OCI-LY3 (cell line): ENCODE data around the gene HOOK1.
"Not testable (repeated sequence)": the region's sequence is repeated elsewhere in the genome, so short reads cannot be mapped to it uniquely, and the experiment has no call there.

Experiments
- H2AFZ ChIP-seq: fragments of 200-600, 300-600 bp; shearing (Covaris generic); 2 replicates; pipeline ENCODE4 v1.6.0; 2014; ENCODE audit warnings: antibody characterized with exemption, low read depth, low read length
- H3K27ac ChIP-seq: fragments of 200-600, 300-600 bp; sonication (generic); 2 replicates; pipeline ENCODE4 v1.5.1; 2014; ENCODE audit warnings: mild to moderate bottlenecking, low read length, moderate library complexity, mixed read lengths
- H3K27me3 ChIP-seq: fragments of 200-600, 300-600 bp; sonication (generic); 2 replicates; pipeline ENCODE4 v1.6.1; 2014; ENCODE audit warnings: low read depth, low read length, mixed read lengths
- H3K36me3 ChIP-seq: fragments of 200-600, 300-600 bp; sonication (generic); replicated peaks from 2 replicates; pipeline ENCODE3; 2014; ENCODE audit warnings: low read depth, low read length, mixed read lengths
- H3K4me1 ChIP-seq: fragments of 300-600, 200-600 bp; sonication (generic); 2 replicates; pipeline ENCODE4 v1.6.1; 2014; ENCODE audit warnings: low read length, mixed read lengths
- H3K4me2 ChIP-seq: fragments of 200-600, 300-600 bp; sonication (generic); 2 replicates; pipeline ENCODE4 v1.6.1; 2014; ENCODE audit warnings: low read length, mixed read lengths
- H3K4me3 ChIP-seq: fragments of 300-600, 200-600 bp; sonication (generic); 2 replicates; pipeline ENCODE4 v1.5.1; 2014; ENCODE audit warnings: antibody characterized with exemption, mild to moderate bottlenecking, low read length, moderate library complexity
- H3K79me2 ChIP-seq: fragments of 300-600, 200-600 bp; shearing (Covaris generic); 2 replicates; pipeline ENCODE4 v1.6.1; 2014; ENCODE audit warnings: mild to moderate bottlenecking, low read length, mixed read lengths
- H3K9ac ChIP-seq: fragments of 300-600, 200-600 bp; shearing (Covaris generic); 2 replicates; pipeline ENCODE4 v1.6.0; 2014; ENCODE audit warnings: mild to moderate bottlenecking, low read length, moderate library complexity
- H3K9me3 ChIP-seq: fragments of 200-600, 300-600 bp; shearing (Covaris generic); 2 replicates; pipeline ENCODE4 v1.6.1; 2014; ENCODE audit warnings: low read length, mixed read lengths; ENCODE audit not compliant: insufficient read depth
- H4K20me1 ChIP-seq: fragments of 200-600, 300-600 bp; sonication (generic); 2 replicates; pipeline ENCODE4 v1.6.1; 2016; ENCODE audit warnings: low read length, mixed read lengths; ENCODE audit not compliant: insufficient read depth
- CTCF ChIP-seq: fragments of 200-600, 300-600 bp; sonication (generic); IDR thresholded peaks from 2 replicates; pipeline ENCODE4 v1.5.1; 2014; ENCODE audit warnings: antibody characterized with exemption, low read length, low read depth
- EZH2phosphoT487 ChIP-seq: fragments of 200-600 bp; shearing (Covaris generic); IDR thresholded peaks from 2 replicates; pipeline ENCODE4 v1.6.1; 2018; ENCODE audit warnings: antibody characterized with exemption, mixed run types, low read depth

The HOOK1 gene

GRCh38 chr1:59906931-59907330 lies 92.2 kb downstream of the HOOK1 start:
- H3K9me3 ChIP-seq = no peaks in the 10 kb centered on the region
- H3K4me3 ChIP-seq = no peak overlapping the region
- H3K9ac ChIP-seq = no peak overlapping the region
- H3K36me3 ChIP-seq = no peaks in the 10 kb centered on the region
- H3K27ac ChIP-seq = no peak overlapping the region
- TF ChIP-seq EZH2phosphoT487 (no peak), CTCF (no peak)
- no peak overlapping the region for H3K4me2 ChIP-seq
- no peaks in the 10 kb centered on the region for H4K20me1 ChIP-seq
- no peak overlapping the region for H2AFZ ChIP-seq
- H3K4me1 ChIP-seq = peaks cover 3% of the 10 kb centered on the region; the same call in 1 of the 2 replicates
- no peaks in the 10 kb centered on the region for H3K27me3 ChIP-seq
- H3K79me2 ChIP-seq = no peaks in the 10 kb centered on the region

- H4K20me1 ChIP-seq = no peaks in the 10 kb centered on the region
- no peak overlapping the region for H3K4me2 ChIP-seq
- TF ChIP-seq EZH2phosphoT487 (no peak), CTCF (no peak)
- no peaks in the 10 kb centered on the region for H3K9me3 ChIP-seq
- H3K27ac ChIP-seq = no peak overlapping the region
- H3K9ac ChIP-seq = no peak overlapping the region
- H3K27me3 ChIP-seq = no peaks in the 10 kb centered on the region
- no peaks in the 10 kb centered on the region for H3K79me2 ChIP-seq
- H2AFZ ChIP-seq = no peak overlapping the region
- peaks cover under 1% of the 10 kb centered on the region; the same call in 1 of the 2 replicates for H3K4me1 ChIP-seq
- no peaks in the 10 kb centered on the region for H3K36me3 ChIP-seq
- no peak overlapping the region for H3K4me3 ChIP-seq
Observed at GRCh38 chr1:59908084-59908483, 93.3 kb downstream of the HOOK1 start.

GRCh38 chr1:59908682-59909081 lies 93.9 kb downstream of the HOOK1 start:
- no peak for TF ChIP-seq EZH2phosphoT487
- TF ChIP-seq CTCF = no peak
- H3K27ac ChIP-seq = no peak overlapping the region
- no peaks in the 10 kb centered on the region for H3K9me3 ChIP-seq

GRCh38 chr1:59914791-59915286 lies 100.1 kb downstream of the HOOK1 start:
- not testable (repeated sequence) for H3K79me2 ChIP-seq, H3K36me3 ChIP-seq, H3K4me3 ChIP-seq, H2AFZ ChIP-seq, H3K27me3 ChIP-seq, H3K9ac ChIP-seq, H3K27ac ChIP-seq, H3K4me1 ChIP-seq, H3K9me3 ChIP-seq, H3K4me2 ChIP-seq, H4K20me1 ChIP-seq

More at GRCh38 chr1:59908682-59909081, 93.9 kb downstream of the HOOK1 start:
- H3K79me2 ChIP-seq = no peaks in the 10 kb centered on the region
- H3K4me3 ChIP-seq = no peak overlapping the region
- no peaks in the 10 kb centered on the region for H3K27me3 ChIP-seq
- no peak overlapping the region for H3K9ac ChIP-seq
- no peaks in the 10 kb centered on the region for H3K4me1 ChIP-seq
- no peaks in the 10 kb centered on the region for H3K36me3 ChIP-seq
- no peak overlapping the region for H2AFZ ChIP-seq
- no peaks in the 10 kb centered on the region for H4K20me1 ChIP-seq
- H3K4me2 ChIP-seq = no peak overlapping the region

GRCh38 chr1:59915516-59915915 lies 100.8 kb downstream of the HOOK1 start:
- no peak overlapping the region for H3K4me3 ChIP-seq
- H3K9ac ChIP-seq = no peak overlapping the region
- H3K27me3 ChIP-seq = no peaks in the 10 kb centered on the region
- no peak for TF ChIP-seq CTCF
- no peak for TF ChIP-seq EZH2phosphoT487
- no peaks in the 10 kb centered on the region for H3K79me2 ChIP-seq
- no peak overlapping the region for H3K4me2 ChIP-seq
- no peak overlapping the region for H3K27ac ChIP-seq
- H4K20me1 ChIP-seq = no peaks in the 10 kb centered on the region
- H3K4me1 ChIP-seq = no peaks in the 10 kb centered on the region
- no peak overlapping the region for H2AFZ ChIP-seq
- H3K9me3 ChIP-seq = no peaks in the 10 kb centered on the region
- no peaks in the 10 kb centered on the region for H3K36me3 ChIP-seq
